ENCODE measurements around the gene TECPR2. TPM values are rescaled to one million over a fixed set of nuclear protein-coding genes. Genes with fewer than 3 reads are reported as not detected.
A peak's percentile ranks its signal among the peaks of the same experiment; 100 is the strongest.

Gene TECPR2
- total RNA-seq, 1 donor from 2014 or later = 19.9 TPM

GRCh38 chr14:102486513-102487203, 123.9 kb downstream of the TECPR2 start:
- no peak for FAIRE-seq
- Histone ChIP-seq H4K20me1 (ENCODE audit: insufficient read depth, low read length) (peaks cover 16% of the 10 kb centered on the region), H3K27ac (ENCODE audit: low read depth, low read length) (no peak overlapping the region), H3K4me1 (ENCODE audit: insufficient read depth, low read length) (peaks cover 3% of the 10 kb centered on the region), H3K79me2 (ENCODE audit: insufficient read depth, low read length) (no peaks in the 10 kb centered on the region), H3K27me3 (ENCODE audit: insufficient read depth, low read length) (no peaks in the 10 kb centered on the region), H3K9me3 (ENCODE audit: insufficient read depth, low read depth, low read length) (no peaks in the 10 kb centered on the region), H3K9ac (ENCODE audit: low read length) (no peak overlapping the region), H2AFZ (ENCODE audit: low read depth, low read length) (no peak overlapping the region), H3K36me3 (ENCODE audit: insufficient read depth, low read length) (no peaks in the 10 kb centered on the region), H3K4me3 (ENCODE audit: insufficient read depth, low read depth, low read length) (no peak overlapping the region), H3K4me2 (ENCODE audit: low read length) (no peak overlapping the region)
- H3K4me3 Mint-ChIP-seq (ENCODE audit: unreplicated experiment) = no peak overlapping the region
- peaks cover 7% of the 10 kb centered on the region for H3K9me3 Mint-ChIP-seq (ENCODE audit: unreplicated experiment)
- H3K4me1 Mint-ChIP-seq (ENCODE audit: low read depth, unreplicated experiment) = peaks cover 7% of the 10 kb centered on the region
- no peak for TF ChIP-seq CTCF (IDR thresholded peaks at IDR 0.05; ENCODE audit: insufficient read depth, low read depth, low read length)
- no peak for TF ChIP-seq EZH2 (IDR thresholded peaks at IDR 0.05; ENCODE audit: insufficient read depth, low read length)
- DNase-seq (ENCODE audit: low read depth) = no peak
- H3K27me3 Mint-ChIP-seq (ENCODE audit: low read depth, unreplicated experiment) = no peaks in the 10 kb centered on the region
- H3K36me3 Mint-ChIP-seq (ENCODE audit: low read depth, unreplicated experiment) = peaks cover 20% of the 10 kb centered on the region
- H3K27ac Mint-ChIP-seq (ENCODE audit: unreplicated experiment) = no peak overlapping the region

GRCh38 chr14:102487204-102487577, 124.5 kb downstream of the TECPR2 start:
- peaks cover 20% of the 10 kb centered on the region for H3K36me3 Mint-ChIP-seq (ENCODE audit: low read depth, unreplicated experiment)
- Histone ChIP-seq H3K4me2 (ENCODE audit: low read length) (no peak overlapping the region), H3K27ac (ENCODE audit: low read depth, low read length) (no peak overlapping the region), H3K9me3 (ENCODE audit: insufficient read depth, low read depth, low read length) (no peaks in the 10 kb centered on the region), H3K36me3 (ENCODE audit: insufficient read depth, low read length) (no peaks in the 10 kb centered on the region), H3K4me1 (ENCODE audit: insufficient read depth, low read length) (peaks cover 3% of the 10 kb centered on the region), H3K4me3 (ENCODE audit: insufficient read depth, low read depth, low read length) (no peak overlapping the region), H2AFZ (ENCODE audit: low read depth, low read length) (no peak overlapping the region), H3K79me2 (ENCODE audit: insufficient read depth, low read length) (no peaks in the 10 kb centered on the region), H3K27me3 (ENCODE audit: insufficient read depth, low read length) (no peaks in the 10 kb centered on the region), H3K9ac (ENCODE audit: low read length) (no peak overlapping the region), H4K20me1 (ENCODE audit: insufficient read depth, low read length) (peaks cover 11% of the 10 kb centered on the region)
- H3K9me3 Mint-ChIP-seq (ENCODE audit: unreplicated experiment) = peaks cover 7% of the 10 kb centered on the region
- no peak for FAIRE-seq
- no peak overlapping the region for H3K4me3 Mint-ChIP-seq (ENCODE audit: unreplicated experiment)
- peaks cover 3% of the 10 kb centered on the region for H3K4me1 Mint-ChIP-seq (ENCODE audit: low read depth, unreplicated experiment)
- no peak for TF ChIP-seq CTCF (IDR thresholded peaks at IDR 0.05; ENCODE audit: insufficient read depth, low read depth, low read length)
- no peak for TF ChIP-seq EZH2 (IDR thresholded peaks at IDR 0.05; ENCODE audit: insufficient read depth, low read length)
- peak; percentile 45 for DNase-seq (ENCODE audit: low read depth)
- no peaks in the 10 kb centered on the region for H3K27me3 Mint-ChIP-seq (ENCODE audit: low read depth, unreplicated experiment)
- no peak overlapping the region for H3K27ac Mint-ChIP-seq (ENCODE audit: unreplicated experiment)

GRCh38 chr14:102490456-102490855, 127.7 kb downstream of the TECPR2 start:
- DNase-seq (ENCODE audit: low read depth) (no peak), FAIRE-seq (no peak)
- Mint-ChIP-seq H3K9me3 (ENCODE audit: unreplicated experiment) (no peaks in the 10 kb centered on the region), H3K36me3 (ENCODE audit: low read depth, unreplicated experiment) (peaks cover 10% of the 10 kb centered on the region), H3K27me3 (ENCODE audit: low read depth, unreplicated experiment) (no peaks in the 10 kb centered on the region), H3K4me1 (ENCODE audit: low read depth, unreplicated experiment) (no peaks in the 10 kb centered on the region), H3K4me3 (ENCODE audit: unreplicated experiment) (no peak overlapping the region), H3K27ac (ENCODE audit: unreplicated experiment) (no peak overlapping the region)
- Histone ChIP-seq H4K20me1 (ENCODE audit: insufficient read depth, low read length) (peaks cover 7% of the 10 kb centered on the region), H3K4me1 (ENCODE audit: insufficient read depth, low read length) (no peaks in the 10 kb centered on the region), H3K27me3 (ENCODE audit: insufficient read depth, low read length) (no peaks in the 10 kb centered on the region), H3K9me3 (ENCODE audit: insufficient read depth, low read depth, low read length) (no peaks in the 10 kb centered on the region), H3K79me2 (ENCODE audit: insufficient read depth, low read length) (no peaks in the 10 kb centered on the region), H3K27ac (ENCODE audit: low read depth, low read length) (no peak overlapping the region), H2AFZ (ENCODE audit: low read depth, low read length) (no peak overlapping the region), H3K9ac (ENCODE audit: low read length) (no peak overlapping the region), H3K36me3 (ENCODE audit: insufficient read depth, low read length) (no peaks in the 10 kb centered on the region), H3K4me3 (ENCODE audit: insufficient read depth, low read depth, low read length) (no peak overlapping the region), H3K4me2 (ENCODE audit: low read length) (no peak overlapping the region)
- TF ChIP-seq CTCF (IDR thresholded peaks at IDR 0.05; ENCODE audit: insufficient read depth, low read depth, low read length) (no peak), EZH2 (IDR thresholded peaks at IDR 0.05; ENCODE audit: insufficient read depth, low read length) (no peak)

All from astrocyte (in vitro differentiated cells and primary cell).